Choroid plexus epithelial cell (primary cell): ENCODE data around the gene ZYG11B.
"Not testable (repeated sequence)": the region's sequence is repeated elsewhere in the genome, so short reads cannot be mapped to it uniquely, and the experiment has no call there.

ENCODE experiments used
- DNase-seq: peaks from one replicate; pipeline ENCODE4 v3.0.0-alpha.2; 2010; ENCODE audit warnings: low read depth
- H3K4me3 ChIP-seq: 2 replicates; pipeline ENCODE4 v1.5.1; 2011; ENCODE audit warnings: low read depth, mild to moderate bottlenecking, control low read depth, low read length, moderate library complexity
- CTCF ChIP-seq: conservative IDR thresholded peaks from 2 replicates; pipeline ENCODE4 v1.5.1; 2011; ENCODE audit warnings: low read depth, mild to moderate bottlenecking, control low read depth, inconsistent platforms, low read length, moderate library complexity

ZYG11B gene

DNA sequence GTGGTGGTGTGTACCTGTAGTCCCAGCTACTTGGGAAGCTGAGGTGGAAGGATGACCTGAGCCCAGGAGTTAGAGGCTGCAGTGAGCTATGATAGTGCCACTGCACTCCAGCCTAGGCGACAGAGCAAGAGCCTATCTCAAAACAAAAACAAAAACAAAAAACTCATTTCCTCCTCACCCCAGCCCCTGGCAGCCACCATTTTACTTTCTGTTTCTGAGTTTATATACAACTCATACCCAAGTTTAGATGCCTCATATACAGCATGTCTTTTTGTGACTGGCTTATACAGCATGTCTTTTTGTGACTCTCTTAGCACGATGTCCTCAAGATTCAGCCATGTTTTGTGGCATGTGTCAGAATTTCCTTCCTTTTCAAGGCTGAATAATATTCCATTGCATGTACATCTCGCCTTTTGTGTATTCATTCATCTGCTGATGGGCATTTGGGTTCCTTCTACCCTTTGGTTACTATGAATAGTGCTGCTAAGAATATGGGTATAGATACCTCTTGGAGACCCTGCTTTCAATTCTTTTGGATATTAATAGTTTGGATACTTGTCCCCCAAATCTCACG lies 42.8 kb upstream of the ZYG11B start:
- DNase-seq: no peak
- TF ChIP-seq CTCF: no peak
- H3K4me3 ChIP-seq: no peak overlapping the region

DNA sequence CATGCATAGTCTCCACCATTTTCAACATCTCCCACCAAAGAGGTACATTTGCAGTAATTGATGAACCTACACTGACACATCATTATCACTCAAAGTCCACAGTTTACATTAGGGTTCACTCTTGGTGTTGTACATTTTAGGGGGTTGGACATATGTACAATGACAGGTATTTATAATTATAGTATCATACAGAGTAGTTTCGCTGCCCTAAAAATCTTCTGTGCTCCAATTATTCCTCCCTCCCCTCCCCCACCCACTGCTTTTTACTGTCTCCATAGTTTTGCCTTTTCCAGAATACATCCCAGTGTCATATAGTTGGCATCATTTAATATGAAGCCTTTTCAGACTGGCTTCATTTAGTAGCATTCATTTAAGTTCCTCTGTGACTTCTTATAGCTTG lies 41.7 kb upstream of the ZYG11B start:
- TF ChIP-seq CTCF: no peak
- no peak overlapping the region for H3K4me3 ChIP-seq
- DNase-seq: no peak

DNA sequence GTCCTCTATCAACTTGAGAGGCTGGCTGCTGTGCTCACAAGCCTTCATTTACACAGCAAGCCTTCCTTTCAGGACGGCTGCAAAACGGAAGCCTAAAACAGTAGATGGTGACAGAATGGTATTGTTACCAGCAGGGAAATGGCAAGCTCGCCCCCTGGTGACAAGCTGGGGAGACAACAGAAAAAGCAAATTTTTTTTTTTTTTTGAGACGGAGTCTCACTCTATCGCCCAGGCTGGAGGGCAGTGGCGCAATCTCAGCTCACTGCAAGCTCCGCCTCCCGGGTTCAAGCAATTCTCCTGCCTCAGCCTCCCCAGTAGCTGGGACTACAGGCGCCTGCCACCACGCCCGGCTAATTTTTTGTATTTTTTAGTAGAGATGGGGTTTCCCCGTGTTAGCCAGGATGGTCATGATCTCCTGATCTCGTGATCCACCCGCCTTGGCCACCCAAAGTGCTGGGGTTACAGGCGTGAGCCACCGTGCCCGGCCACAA lies 39.9 kb upstream of the ZYG11B start:
- TF ChIP-seq CTCF: peak; percentile 81
- peak; percentile 86 for DNase-seq
- not testable (repeated sequence) for H3K4me3 ChIP-seq

DNA sequence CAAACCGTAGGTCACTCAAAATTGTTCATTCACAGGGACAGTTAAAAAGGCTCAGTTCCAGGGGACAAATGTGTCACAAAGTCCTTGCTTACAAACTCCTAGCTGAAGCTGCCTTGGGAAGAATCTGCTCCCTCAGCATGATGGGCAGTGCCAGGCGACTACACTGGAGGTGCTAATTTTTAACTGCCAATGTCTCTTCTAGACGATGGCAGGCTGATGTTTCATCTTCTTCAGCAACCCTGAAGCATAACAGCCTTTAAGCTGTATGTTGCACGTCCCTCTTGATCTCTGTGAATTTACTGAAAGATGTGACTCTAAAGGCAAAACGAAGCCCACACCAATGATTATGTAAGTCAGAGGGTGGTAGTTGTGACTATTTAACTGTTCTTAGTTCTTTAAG lies 39.4 kb upstream of the ZYG11B start:
- H3K4me3 ChIP-seq: no peak overlapping the region
- TF ChIP-seq CTCF: no peak
- DNase-seq: no peak

DNA sequence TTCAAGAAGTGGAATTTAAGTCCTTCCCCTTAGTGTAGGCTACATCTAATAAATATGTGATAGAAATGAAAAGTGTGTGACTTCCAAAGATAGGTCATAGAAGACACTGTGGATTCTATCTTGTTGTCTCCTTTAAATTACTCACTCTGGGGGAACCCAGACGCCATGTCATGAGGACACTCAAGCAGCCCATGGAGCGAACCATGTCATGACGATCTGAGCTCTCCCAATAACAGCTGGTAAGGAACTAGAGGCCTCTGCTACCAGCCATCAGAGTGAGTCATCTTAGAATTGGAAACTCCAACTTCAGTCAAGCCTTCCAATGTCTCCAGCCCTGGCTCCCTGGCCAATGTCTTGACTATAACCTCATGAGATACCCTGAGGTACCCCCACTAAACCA lies 34.4 kb upstream of the ZYG11B start:
- no peak for TF ChIP-seq CTCF
- no peak overlapping the region for H3K4me3 ChIP-seq
- DNase-seq: no peak

DNA sequence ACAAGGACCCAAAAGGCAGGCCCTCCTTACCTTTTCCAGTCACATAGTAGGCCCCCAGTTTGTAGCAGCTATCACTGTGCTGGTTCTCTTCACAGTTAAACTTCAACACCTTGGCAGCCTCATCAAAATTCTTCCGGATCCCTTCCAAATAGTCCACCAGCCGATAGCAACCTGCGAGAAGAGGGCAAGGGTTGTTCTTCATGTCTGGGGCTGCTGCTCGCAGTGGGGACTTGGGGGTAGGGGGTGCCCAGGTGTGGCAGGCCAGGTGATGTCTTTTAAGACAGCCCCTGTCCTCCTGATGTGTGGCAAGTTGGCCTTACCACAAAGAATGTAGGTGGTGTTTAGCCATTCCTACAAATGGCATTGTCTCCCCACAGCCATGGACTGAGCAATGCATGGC lies 33.6 kb upstream of the ZYG11B start:
- H3K4me3 ChIP-seq: no peak overlapping the region
- TF ChIP-seq CTCF: no peak
- no peak for DNase-seq

DNA sequence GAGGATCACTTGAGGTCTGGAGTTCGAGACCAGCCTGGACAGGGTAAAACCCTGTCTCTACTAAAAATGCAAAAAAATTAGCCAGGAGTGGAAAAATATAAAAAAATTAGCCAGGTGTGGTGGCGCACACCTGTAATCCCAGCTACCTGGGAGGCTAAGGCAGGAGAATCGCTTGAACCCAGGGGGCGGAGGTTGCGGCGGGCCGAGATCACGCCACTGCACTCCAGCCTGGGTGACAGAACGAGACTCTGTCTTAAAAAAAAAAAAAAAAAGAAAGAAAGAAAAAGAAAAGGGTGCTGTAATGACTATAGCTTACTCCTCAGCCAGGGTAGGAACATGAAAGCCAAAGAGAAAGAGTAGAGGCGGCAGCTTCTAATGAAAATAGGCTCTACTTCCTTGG lies 32.9 kb upstream of the ZYG11B start:
- DNase-seq, H3K4me3 ChIP-seq: not testable (repeated sequence)

GRCh38 chr1:52693843-52694242 lies 32.4 kb upstream of the ZYG11B start:
- DNase-seq: no peak
- no peak overlapping the region for H3K4me3 ChIP-seq
- no peak for TF ChIP-seq CTCF
